Measurements from ENCODE around the gene RCC1. TPM values are rescaled to one million over a fixed set of nuclear protein-coding genes. Genes with fewer than 3 reads are reported as not detected.

RCC1 gene
- total RNA-seq, 2 donors from 2014 or later, result 29.9 to 101 TPM

DNA sequence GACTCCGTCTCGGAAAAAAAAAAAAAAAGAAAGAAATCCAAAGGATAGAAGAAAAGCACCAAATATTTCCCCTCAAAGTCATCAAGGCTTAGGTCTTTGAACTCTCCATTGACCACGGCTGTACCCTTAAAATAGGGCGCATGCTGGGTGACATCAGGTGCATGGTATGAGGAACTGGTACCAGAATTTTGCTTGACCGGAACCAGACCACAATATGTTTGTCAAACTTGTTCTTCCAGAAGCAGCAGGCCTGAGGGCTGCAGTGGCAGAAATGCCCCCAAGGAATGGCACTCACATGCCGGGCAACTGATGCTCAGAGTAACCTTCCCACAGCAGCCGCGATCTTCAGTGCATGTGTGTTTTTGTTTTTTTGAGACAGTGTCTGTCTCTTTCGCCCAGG, 21.0 kb downstream of the RCC1 start:
- no peaks in the 10 kb centered on the region for H3K27me3 ChIP-seq
- H3K4me3 ChIP-seq, result no peak overlapping the region
- H3K9ac ChIP-seq (ENCODE audit: low read depth in 2 of 2, low read length in 2 of 2), result no peak overlapping the region
- intact Hi-C loops (cut with DNase I), result no loop called here
- no peaks in the 10 kb centered on the region for H3K36me3 ChIP-seq
- no peak for DNase-seq
- H3K27ac ChIP-seq, result no peak overlapping the region
- no peaks in the 10 kb centered on the region for H3K9me3 ChIP-seq
- TF ChIP-seq, protein P1, sequence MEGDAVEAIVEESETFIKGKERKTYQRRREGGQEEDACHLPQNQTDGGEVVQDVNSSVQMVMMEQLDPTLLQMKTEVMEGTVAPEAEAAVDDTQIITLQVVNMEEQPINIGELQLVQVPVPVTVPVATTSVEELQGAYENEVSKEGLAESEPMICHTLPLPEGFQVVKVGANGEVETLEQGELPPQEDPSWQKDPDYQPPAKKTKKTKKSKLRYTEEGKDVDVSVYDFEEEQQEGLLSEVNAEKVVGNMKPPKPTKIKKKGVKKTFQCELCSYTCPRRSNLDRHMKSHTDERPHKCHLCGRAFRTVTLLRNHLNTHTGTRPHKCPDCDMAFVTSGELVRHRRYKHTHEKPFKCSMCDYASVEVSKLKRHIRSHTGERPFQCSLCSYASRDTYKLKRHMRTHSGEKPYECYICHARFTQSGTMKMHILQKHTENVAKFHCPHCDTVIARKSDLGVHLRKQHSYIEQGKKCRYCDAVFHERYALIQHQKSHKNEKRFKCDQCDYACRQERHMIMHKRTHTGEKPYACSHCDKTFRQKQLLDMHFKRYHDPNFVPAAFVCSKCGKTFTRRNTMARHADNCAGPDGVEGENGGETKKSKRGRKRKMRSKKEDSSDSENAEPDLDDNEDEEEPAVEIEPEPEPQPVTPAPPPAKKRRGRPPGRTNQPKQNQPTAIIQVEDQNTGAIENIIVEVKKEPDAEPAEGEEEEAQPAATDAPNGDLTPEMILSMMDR (IDR thresholded peaks at IDR 0.05), result no peak
- no peaks in the 10 kb centered on the region for H3K4me1 ChIP-seq

DNA sequence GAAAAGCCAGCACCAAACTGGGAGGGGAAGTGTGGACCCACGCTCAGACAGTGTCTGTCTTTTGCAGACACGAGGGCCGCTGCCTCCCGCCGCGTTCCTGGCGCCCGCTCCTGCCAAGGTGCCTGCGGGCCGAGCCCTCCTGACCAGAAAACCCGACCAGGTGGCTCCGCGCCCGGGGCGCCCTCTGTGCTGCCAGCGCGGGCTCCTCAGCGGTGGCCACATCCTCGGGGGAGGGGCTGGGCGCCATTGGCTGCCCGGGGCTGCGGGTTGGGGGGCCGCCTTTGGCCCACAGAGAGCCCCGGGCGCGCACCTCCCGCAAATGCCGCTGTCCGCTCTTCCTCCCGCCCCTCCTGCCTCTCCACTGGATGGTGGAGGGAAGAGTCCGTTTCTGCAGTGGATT, 24.6 kb downstream of the RCC1 start:
- intact Hi-C loops (cut with DNase I), result no loop called here
- DNase-seq, result no peak
- Histone ChIP-seq H3K4me3 (no peak overlapping the region), H3K4me1 (no peaks in the 10 kb centered on the region), H3K9ac (ENCODE audit: low read depth in 2 of 2, low read length in 2 of 2) (no peak overlapping the region), H3K27me3 (no peaks in the 10 kb centered on the region), H3K9me3 (no peaks in the 10 kb centered on the region), H3K36me3 (no peaks in the 10 kb centered on the region), H3K27ac (no peak overlapping the region)
- TF ChIP-seq, protein P1 (IDR thresholded peaks at IDR 0.05), result no peak

DNA sequence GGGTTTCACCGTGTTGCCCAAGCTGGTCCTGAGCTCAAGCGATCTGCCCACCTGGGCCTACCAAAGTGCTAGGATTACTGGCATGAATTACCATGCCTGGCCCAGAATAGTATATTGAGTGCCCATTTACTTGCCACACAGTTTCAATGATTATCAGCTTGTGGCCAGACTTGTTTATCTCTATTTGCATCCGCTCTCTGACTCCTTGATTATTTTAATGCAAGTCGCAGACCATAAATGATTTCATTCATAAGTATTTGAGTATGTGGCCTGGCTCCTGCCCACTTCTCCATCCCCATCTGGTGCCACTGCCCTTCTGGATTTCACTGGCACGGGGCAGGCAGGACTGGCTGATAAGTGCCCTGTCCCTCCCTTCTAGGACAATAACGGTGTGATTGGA, 28.8 kb downstream of the RCC1 start:
- H3K9me3 ChIP-seq, result no peaks in the 10 kb centered on the region

DNA sequence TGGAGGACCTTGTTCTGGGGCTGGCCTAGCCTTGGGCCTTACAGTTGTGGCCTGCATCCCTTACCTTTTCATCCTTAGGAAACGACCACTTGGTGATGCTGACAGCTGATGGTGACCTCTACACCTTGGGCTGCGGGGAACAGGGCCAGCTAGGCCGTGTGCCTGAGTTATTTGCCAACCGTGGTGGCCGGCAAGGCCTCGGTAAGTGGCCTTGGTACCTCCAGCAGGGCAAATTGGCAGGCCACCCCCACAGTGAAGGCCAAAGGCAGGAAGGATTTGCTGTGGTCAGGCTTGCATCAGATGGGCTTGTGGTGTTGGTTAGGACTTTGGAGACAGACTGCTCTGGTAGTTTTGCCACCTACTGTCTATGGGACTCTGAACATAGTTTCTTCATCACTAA, 29.3 kb downstream of the RCC1 start:
- Histone ChIP-seq H3K4me1 (no peaks in the 10 kb centered on the region), H3K4me3 (no peak overlapping the region), H3K9me3 (no peaks in the 10 kb centered on the region), H3K36me3 (no peaks in the 10 kb centered on the region), H3K9ac (ENCODE audit: low read depth in 2 of 2, low read length in 2 of 2) (no peak overlapping the region), H3K27me3 (no peaks in the 10 kb centered on the region), H3K27ac (no peak overlapping the region)
- TF ChIP-seq, protein P1 (IDR thresholded peaks at IDR 0.05), result no peak
- DNase-seq, result no peak
- intact Hi-C loops (cut with DNase I), result no loop called here

More for the DNA sequence above, 28.8 kb downstream of the RCC1 start:
- H3K36me3 ChIP-seq, result no peaks in the 10 kb centered on the region
- no peak overlapping the region for H3K9ac ChIP-seq (ENCODE audit: low read depth in 2 of 2, low read length in 2 of 2)
- no peaks in the 10 kb centered on the region for H3K27me3 ChIP-seq
- TF ChIP-seq, protein P1 (IDR thresholded peaks at IDR 0.05), result no peak
- H3K4me3 ChIP-seq, result no peak overlapping the region
- intact Hi-C loops (cut with DNase I), result no loop called here
- no peak overlapping the region for H3K27ac ChIP-seq
- H3K4me1 ChIP-seq, result no peaks in the 10 kb centered on the region
- DNase-seq, result no peak

DNA sequence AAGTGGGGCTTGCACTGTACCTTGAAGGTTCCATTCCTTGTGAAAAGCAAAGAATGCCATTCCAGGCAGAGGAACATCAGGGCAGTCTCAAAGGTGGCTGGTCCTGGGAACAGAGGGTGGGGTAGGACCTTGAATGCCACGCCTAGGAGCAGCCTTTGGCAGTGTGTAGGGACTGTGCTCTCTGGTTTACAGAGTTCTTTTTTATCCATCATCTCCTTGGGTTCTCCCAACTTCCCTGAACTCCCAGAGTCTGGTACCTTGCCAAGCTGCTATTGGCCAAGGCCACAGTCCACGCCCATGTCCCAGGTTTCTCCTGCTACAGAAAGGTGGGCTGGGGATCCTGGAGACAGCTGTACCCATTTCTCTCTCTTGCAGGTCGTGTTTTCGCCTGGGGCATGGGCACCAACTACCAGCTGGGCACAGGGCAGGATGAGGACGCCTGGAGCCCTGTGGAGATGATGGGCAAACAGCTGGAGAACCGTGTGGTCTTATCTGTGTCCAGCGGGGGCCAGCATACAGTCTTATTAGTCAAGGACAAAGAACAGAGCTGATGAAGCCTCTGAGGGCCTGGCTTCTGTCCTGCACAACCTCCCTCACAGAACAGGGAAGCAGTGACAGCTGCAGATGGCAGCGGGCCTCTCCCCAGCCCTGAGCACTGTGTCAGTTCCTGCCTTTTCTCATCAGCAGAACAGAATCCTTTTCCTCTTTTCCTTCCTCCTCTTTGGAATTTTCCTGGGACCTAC, 31.8 kb downstream of the RCC1 start:
- Histone ChIP-seq H3K9me3 (no peaks in the 10 kb centered on the region), H3K9ac (ENCODE audit: low read depth in 2 of 2, low read length in 2 of 2) (peak overlapping the region in 1 of 2 donors; percentile 0), H3K4me3 (no peak overlapping the region), H3K27me3 (no peaks in the 10 kb centered on the region), H3K4me1 (no peaks in the 10 kb centered on the region), H3K36me3 (no peaks in the 10 kb centered on the region), H3K27ac (no peak overlapping the region)
- intact Hi-C loops (cut with DNase I), result no loop called here
- TF ChIP-seq, protein P1 (IDR thresholded peaks at IDR 0.05), result no peak
- peak; percentile 54 for DNase-seq

Data from colonic mucosa (tissue), 4 donors.